WTC11 (cell line): ENCODE results near the gene BCAR3. TPM values are rescaled to one million over a fixed set of nuclear protein-coding genes. Genes with fewer than 3 reads are reported as not detected.

Experiments
- ATAC-seq: fragments of 200-7000 bp; cut with Tn5 transposase; 2 replicates; pipeline ENCODE4 v1.10.0; 2021; ENCODE audit warnings: mild to moderate bottlenecking, moderate library complexity
- CTCF ChIA-PET: fragments of 300-600 bp; sonication (Branson Sonifier 250); formaldehyde crosslinking; loops from one replicate; lab custom pipeline; 2021; ENCODE audit warnings: antibody characterized with exemption; lab: Charles Lee
- POLR2A ChIA-PET: fragments of 350-600 bp; sonication (Branson Sonifier 250); formaldehyde crosslinking; loops from one replicate; lab custom pipeline; 2021; ENCODE audit warnings: antibody characterized with exemption; lab: Charles Lee
- DNase-seq: peaks from one replicate; pipeline ENCODE4 v3.0.0; 2021; ENCODE audit warnings: low spot score
- H3K27ac Mint-ChIP-seq: 2 replicates; pipeline ENCODE4 v1.8.0; 2021; ENCODE audit warnings: mixed read lengths
- H3K27me3 Mint-ChIP-seq: 2 replicates; pipeline ENCODE4 v1.8.0; 2021; ENCODE audit warnings: low read depth, mild to moderate bottlenecking, moderate library complexity, mixed read lengths
- H3K36me3 Mint-ChIP-seq: 2 replicates; pipeline ENCODE4 v1.8.0; 2021; ENCODE audit warnings: mixed read lengths
- H3K4me1 Mint-ChIP-seq: 2 replicates; pipeline ENCODE4 v1.8.0; 2022; ENCODE audit warnings: mixed read lengths
- H3K4me3 Mint-ChIP-seq: 2 replicates; pipeline ENCODE4 v1.8.0; 2021; ENCODE audit warnings: mild to moderate bottlenecking, moderate library complexity, mixed read lengths
- H3K9me3 Mint-ChIP-seq: 2 replicates; pipeline ENCODE4 v1.8.0; 2021; ENCODE audit warnings: mixed read lengths
- AR ChIP-seq: fragments of 250-450 bp; sonication (Bioruptor Pico); IDR thresholded peaks from 2 replicates; pipeline ENCODE4 v1.9.0; 2021; ENCODE audit warnings: mild to moderate bottlenecking
- CBFB ChIP-seq: sonication (generic); formaldehyde crosslinking; IDR thresholded peaks from 2 replicates; pipeline ENCODE4 v1.8.1; 2022; ENCODE audit warnings: mild to moderate bottlenecking, low read depth, missing genetic modification reagents
- E2F4 ChIP-seq: sonication (generic); formaldehyde crosslinking; IDR thresholded peaks from 2 replicates; pipeline ENCODE4 v1.8.1; 2022; ENCODE audit warnings: low read depth, mild to moderate bottlenecking, moderate library complexity, missing genetic modification reagents, borderline replicate concordance
- ESRRA ChIP-seq: sonication (generic); formaldehyde crosslinking; IDR thresholded peaks from 2 replicates; pipeline ENCODE4 v1.8.1; 2022; ENCODE audit warnings: mild to moderate bottlenecking, missing genetic modification reagents, borderline replicate concordance
- FOXJ3 ChIP-seq: sonication (generic); formaldehyde crosslinking; IDR thresholded peaks from 2 replicates; pipeline ENCODE4 v1.9.0; 2021; ENCODE audit warnings: missing genetic modification reagents, mild to moderate bottlenecking, borderline replicate concordance
- GABPB1 ChIP-seq: sonication (generic); formaldehyde crosslinking; IDR thresholded peaks from 2 replicates; pipeline ENCODE4 v1.8.1; 2023; ENCODE audit warnings: mild to moderate bottlenecking, missing genetic modification reagents
- JAZF1 ChIP-seq: fragments of 250-450 bp; sonication (Bioruptor Pico); IDR thresholded peaks from 2 replicates; pipeline ENCODE4 v1.9.0; 2021; ENCODE audit warnings: moderate library complexity, mild to moderate bottlenecking, inconsistent platforms
- KAT7 ChIP-seq: sonication (generic); formaldehyde crosslinking; IDR thresholded peaks from 2 replicates; pipeline ENCODE4 v1.8.1; 2023; ENCODE audit warnings: missing genetic modification reagents, mild to moderate bottlenecking, borderline replicate concordance
- MXD4 ChIP-seq: fragments of 250-450 bp; sonication (Bioruptor Pico); IDR thresholded peaks from 2 replicates; pipeline ENCODE4 v1.8.0; 2021; ENCODE audit warnings: mild to moderate bottlenecking, moderate library complexity, borderline replicate concordance
- MYBL2 ChIP-seq: sonication (generic); formaldehyde crosslinking; IDR thresholded peaks from 2 replicates; pipeline ENCODE4 v1.8.1; 2023; ENCODE audit warnings: mild to moderate bottlenecking, moderate library complexity, missing genetic modification reagents
- NFATC4 ChIP-seq: fragments of 250-450 bp; sonication (Bioruptor Pico); IDR thresholded peaks from 2 replicates; pipeline ENCODE4 v1.9.0; 2021; ENCODE audit warnings: mild to moderate bottlenecking
- NFYB ChIP-seq: sonication (generic); formaldehyde crosslinking; conservative IDR thresholded peaks from 2 replicates; pipeline ENCODE4 v1.8.0; 2022; ENCODE audit warnings: low read depth, missing genetic modification reagents
- NR3C1 ChIP-seq: sonication (generic); formaldehyde crosslinking; conservative IDR thresholded peaks from 2 replicates; pipeline ENCODE4 v1.8.1; 2023; ENCODE audit warnings: low read depth, mild to moderate bottlenecking, missing genetic modification reagents
- SMAD3 ChIP-seq: sonication (generic); formaldehyde crosslinking; IDR thresholded peaks from 2 replicates; pipeline ENCODE4 v1.8.0; 2022; ENCODE audit warnings: missing genetic modification reagents, mild to moderate bottlenecking, borderline replicate concordance
- TEAD1 ChIP-seq: sonication (generic); formaldehyde crosslinking; IDR thresholded peaks from 2 replicates; pipeline ENCODE4 v1.8.0; 2022; ENCODE audit warnings: mild to moderate bottlenecking, missing genetic modification reagents
- TEAD4 ChIP-seq: sonication (generic); formaldehyde crosslinking; IDR thresholded peaks from 2 replicates; pipeline ENCODE4 v1.8.0; 2022; ENCODE audit warnings: mild to moderate bottlenecking, missing genetic modification reagents
- USF2 ChIP-seq: sonication (generic); formaldehyde crosslinking; IDR thresholded peaks from 2 replicates; pipeline ENCODE4 v1.8.1; 2023; ENCODE audit warnings: mild to moderate bottlenecking, missing genetic modification reagents, moderate library complexity
- ZNF121 ChIP-seq: sonication (generic); formaldehyde crosslinking; IDR thresholded peaks from 2 replicates; pipeline ENCODE4 v1.8.0; 2023; ENCODE audit warnings: missing genetic modification reagents
- ZNF219 ChIP-seq: sonication (generic); formaldehyde crosslinking; IDR thresholded peaks from 2 replicates; pipeline ENCODE4 v1.8.0; 2023; ENCODE audit warnings: missing genetic modification reagents, mild to moderate bottlenecking, borderline replicate concordance
- ZNF232 ChIP-seq: sonication (generic); formaldehyde crosslinking; IDR thresholded peaks from 2 replicates; pipeline ENCODE4 v1.8.0; 2022; ENCODE audit warnings: mild to moderate bottlenecking, missing genetic modification reagents
- ZNF423 ChIP-seq: fragments of 250-450 bp; sonication (Bioruptor Pico); IDR thresholded peaks from 2 replicates; pipeline ENCODE4 v2.1.2; 2022; ENCODE audit warnings: mild to moderate bottlenecking, moderate library complexity
- total RNA-seq: library from RNA; stranded (reverse); gene quantifications from 3 replicates; pipeline ENCODE4 v1.2.3, GENCODE V29; 2021
- TF ChIP-seq, protein P1 (sequence below): sonication (generic); formaldehyde crosslinking; conservative IDR thresholded peaks from 2 replicates; pipeline ENCODE4 v1.8.1; 2023; ENCODE audit warnings: mild to moderate bottlenecking, low read depth, missing genetic modification reagents, moderate library complexity
- TF ChIP-seq, protein P2 (sequence below): fragments of 200-600 bp; IDR thresholded peaks from 2 replicates; pipeline ENCODE4 v1.8.0; 2022; ENCODE audit warnings: antibody characterized with exemption
- TF ChIP-seq, protein P3 (sequence below): sonication (generic); formaldehyde crosslinking; IDR thresholded peaks from 2 replicates; pipeline ENCODE4 v1.8.0; 2022; ENCODE audit warnings: mild to moderate bottlenecking, missing genetic modification reagents

BCAR3 gene
- total RNA-seq, 1 experiment from 2014 or later: 14.8 TPM

- TF ChIP-seq, protein P1, sequence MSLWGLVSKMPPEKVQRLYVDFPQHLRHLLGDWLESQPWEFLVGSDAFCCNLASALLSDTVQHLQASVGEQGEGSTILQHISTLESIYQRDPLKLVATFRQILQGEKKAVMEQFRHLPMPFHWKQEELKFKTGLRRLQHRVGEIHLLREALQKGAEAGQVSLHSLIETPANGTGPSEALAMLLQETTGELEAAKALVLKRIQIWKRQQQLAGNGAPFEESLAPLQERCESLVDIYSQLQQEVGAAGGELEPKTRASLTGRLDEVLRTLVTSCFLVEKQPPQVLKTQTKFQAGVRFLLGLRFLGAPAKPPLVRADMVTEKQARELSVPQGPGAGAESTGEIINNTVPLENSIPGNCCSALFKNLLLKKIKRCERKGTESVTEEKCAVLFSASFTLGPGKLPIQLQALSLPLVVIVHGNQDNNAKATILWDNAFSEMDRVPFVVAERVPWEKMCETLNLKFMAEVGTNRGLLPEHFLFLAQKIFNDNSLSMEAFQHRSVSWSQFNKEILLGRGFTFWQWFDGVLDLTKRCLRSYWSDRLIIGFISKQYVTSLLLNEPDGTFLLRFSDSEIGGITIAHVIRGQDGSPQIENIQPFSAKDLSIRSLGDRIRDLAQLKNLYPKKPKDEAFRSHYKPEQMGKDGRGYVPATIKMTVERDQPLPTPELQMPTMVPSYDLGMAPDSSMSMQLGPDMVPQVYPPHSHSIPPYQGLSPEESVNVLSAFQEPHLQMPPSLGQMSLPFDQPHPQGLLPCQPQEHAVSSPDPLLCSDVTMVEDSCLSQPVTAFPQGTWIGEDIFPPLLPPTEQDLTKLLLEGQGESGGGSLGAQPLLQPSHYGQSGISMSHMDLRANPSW: no peak
- TF ChIP-seq GABPB1 (no peak), NFATC4 (no peak), TEAD1 (no peak), ESRRA (no peak)
These were observed 13.5 kb downstream of the BCAR3 start (continued) for GRCh38 chr1:93668121-93668520.

DNA sequence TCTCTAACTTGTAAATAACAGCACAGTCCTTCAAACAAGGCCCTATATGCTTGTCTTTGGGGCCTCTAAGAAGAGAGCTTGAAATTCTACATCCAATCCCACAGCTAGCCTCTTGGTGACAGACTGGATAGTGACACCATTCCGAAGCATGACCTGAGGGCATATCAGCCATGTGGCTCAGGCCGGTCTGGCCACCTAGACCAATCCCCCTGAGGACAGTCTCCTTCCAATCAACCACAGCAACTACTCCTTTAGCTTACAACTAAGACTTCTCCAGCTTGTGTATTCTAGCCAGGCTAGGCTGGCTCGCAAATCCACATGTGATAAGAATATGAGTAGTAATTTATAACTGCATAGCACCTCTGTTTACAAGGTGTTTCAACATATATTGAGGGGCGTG, 14.0 kb downstream of the BCAR3 start:
- no peak for TF ChIP-seq KAT7 (CRISPR knock-in tag)
- no peak for TF ChIP-seq GABPB1
- TF ChIP-seq USF2 (CRISPR knock-in tag): no peak
- no peak for TF ChIP-seq TEAD4 (CRISPR knock-in tag)
- no peak for TF ChIP-seq NFYB (CRISPR knock-in tag)
- TF ChIP-seq ZNF219 (CRISPR knock-in tag): no peak
- TF ChIP-seq FOXJ3: no peak
- TF ChIP-seq, protein P2, sequence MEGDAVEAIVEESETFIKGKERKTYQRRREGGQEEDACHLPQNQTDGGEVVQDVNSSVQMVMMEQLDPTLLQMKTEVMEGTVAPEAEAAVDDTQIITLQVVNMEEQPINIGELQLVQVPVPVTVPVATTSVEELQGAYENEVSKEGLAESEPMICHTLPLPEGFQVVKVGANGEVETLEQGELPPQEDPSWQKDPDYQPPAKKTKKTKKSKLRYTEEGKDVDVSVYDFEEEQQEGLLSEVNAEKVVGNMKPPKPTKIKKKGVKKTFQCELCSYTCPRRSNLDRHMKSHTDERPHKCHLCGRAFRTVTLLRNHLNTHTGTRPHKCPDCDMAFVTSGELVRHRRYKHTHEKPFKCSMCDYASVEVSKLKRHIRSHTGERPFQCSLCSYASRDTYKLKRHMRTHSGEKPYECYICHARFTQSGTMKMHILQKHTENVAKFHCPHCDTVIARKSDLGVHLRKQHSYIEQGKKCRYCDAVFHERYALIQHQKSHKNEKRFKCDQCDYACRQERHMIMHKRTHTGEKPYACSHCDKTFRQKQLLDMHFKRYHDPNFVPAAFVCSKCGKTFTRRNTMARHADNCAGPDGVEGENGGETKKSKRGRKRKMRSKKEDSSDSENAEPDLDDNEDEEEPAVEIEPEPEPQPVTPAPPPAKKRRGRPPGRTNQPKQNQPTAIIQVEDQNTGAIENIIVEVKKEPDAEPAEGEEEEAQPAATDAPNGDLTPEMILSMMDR: no peak
- no peak for TF ChIP-seq JAZF1
- no peak for TF ChIP-seq SMAD3 (CRISPR knock-in tag)
- TF ChIP-seq, protein P3, sequence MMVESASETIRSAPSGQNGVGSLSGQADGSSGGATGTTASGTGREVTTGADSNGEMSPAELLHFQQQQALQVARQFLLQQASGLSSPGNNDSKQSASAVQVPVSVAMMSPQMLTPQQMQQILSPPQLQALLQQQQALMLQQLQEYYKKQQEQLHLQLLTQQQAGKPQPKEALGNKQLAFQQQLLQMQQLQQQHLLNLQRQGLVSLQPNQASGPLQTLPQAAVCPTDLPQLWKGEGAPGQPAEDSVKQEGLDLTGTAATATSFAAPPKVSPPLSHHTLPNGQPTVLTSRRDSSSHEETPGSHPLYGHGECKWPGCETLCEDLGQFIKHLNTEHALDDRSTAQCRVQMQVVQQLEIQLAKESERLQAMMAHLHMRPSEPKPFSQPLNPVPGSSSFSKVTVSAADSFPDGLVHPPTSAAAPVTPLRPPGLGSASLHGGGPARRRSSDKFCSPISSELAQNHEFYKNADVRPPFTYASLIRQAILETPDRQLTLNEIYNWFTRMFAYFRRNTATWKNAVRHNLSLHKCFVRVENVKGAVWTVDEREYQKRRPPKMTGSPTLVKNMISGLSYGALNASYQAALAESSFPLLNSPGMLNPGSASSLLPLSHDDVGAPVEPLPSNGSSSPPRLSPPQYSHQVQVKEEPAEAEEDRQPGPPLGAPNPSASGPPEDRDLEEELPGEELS (CRISPR knock-in tag): no peak
- TF ChIP-seq ZNF423: no peak
- no peak for TF ChIP-seq NR3C1 (CRISPR knock-in tag)
- TF ChIP-seq AR (CRISPR knock-in tag): no peak
- no peak for TF ChIP-seq ZNF232 (CRISPR knock-in tag)
- no peak for TF ChIP-seq E2F4
- TF ChIP-seq ZNF121 (CRISPR knock-in tag): no peak
- TF ChIP-seq MXD4 (CRISPR knock-in tag): no peak
- TF ChIP-seq CBFB (CRISPR knock-in tag): no peak
- no peak for TF ChIP-seq MYBL2 (CRISPR knock-in tag)
- TF ChIP-seq, all 79 proteins: peak for 0
- peaks cover 3% of the 10 kb centered on the region; the same call in 1 of the 2 replicates for H3K9me3 Mint-ChIP-seq
- H3K4me1 Mint-ChIP-seq: peaks cover 53% of the 10 kb centered on the region
- no peaks in the 10 kb centered on the region for H3K27me3 Mint-ChIP-seq
- peaks cover 8% of the 10 kb centered on the region for H3K36me3 Mint-ChIP-seq
- ChIA-PET POLR2A (no interaction called here), CTCF (interaction anchor here (1.0 to 2.8 kb wide), 7 partner anchors 12 to 38 kb away, joined by 3 to 10 read pairs (median 4); partner anchors contain the start of gene BCAR3)
- no peak overlapping the region for H3K4me3 Mint-ChIP-seq
- ATAC-seq: peak; percentile 20
- H3K27ac Mint-ChIP-seq: no peak overlapping the region; the same call in 1 of the 2 replicates
- DNase-seq: no peak
